Sigmoid colon (tissue), 4 donors: Measurements from ENCODE around the gene LAMA4.
"Not testable (repeated sequence)": the region's sequence is repeated elsewhere in the genome, so short reads cannot be mapped to it uniquely, and the experiment has no call there.

Experiments
- POLR2A ChIP-seq, 2 donors: fragments of 450-650 bp; IDR thresholded peaks; one replicate each; pipeline ENCODE4 v1.6.1; 2016; ENCODE audit warnings: antibody characterized with exemption in 2 of 2, mild to moderate bottlenecking in 2 of 2, moderate library complexity in 2 of 2
- POLR2AphosphoS5 ChIP-seq, 4 donors: sonication (generic); formaldehyde crosslinking; IDR thresholded peaks; one replicate each; pipeline ENCODE4 v1.6.1; 2017; ENCODE audit warnings: antibody characterized with exemption in 4 of 4
- TF ChIP-seq, protein P1 (sequence below), 4 experiments: fragments of 450-650 bp in 3 of 4; fragments of 200-600 bp in 1 of 4; IDR thresholded peaks; one replicate each; pipeline ENCODE4 v1.5.1; 2016 to 2019; ENCODE audit warnings: antibody characterized with exemption in 4 of 4, mild to moderate bottlenecking in 3 of 4, moderate library complexity in 2 of 4

DNA sequence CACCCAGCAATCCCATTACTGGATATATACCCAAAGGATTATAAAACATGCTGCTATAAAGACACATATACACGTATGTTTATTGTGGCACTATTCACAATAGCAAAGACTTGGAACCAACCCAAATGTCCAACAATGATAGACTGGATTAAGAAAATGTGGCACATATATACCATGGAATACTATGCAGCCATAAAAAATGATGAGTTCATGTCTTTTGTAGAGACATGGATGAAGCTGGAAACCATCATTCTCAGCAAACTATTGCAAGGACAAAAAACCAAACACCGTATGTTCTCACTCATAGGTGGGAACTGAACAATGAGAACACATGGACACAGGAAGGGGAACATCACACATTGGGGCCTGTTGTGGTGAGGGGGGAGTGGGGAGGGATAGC, 148.3 kb downstream of the LAMA4 start:
- TF ChIP-seq POLR2A, POLR2AphosphoS5 (IDR thresholded peaks at IDR 0.05): not testable (repeated sequence)
- TF ChIP-seq, protein P1, sequence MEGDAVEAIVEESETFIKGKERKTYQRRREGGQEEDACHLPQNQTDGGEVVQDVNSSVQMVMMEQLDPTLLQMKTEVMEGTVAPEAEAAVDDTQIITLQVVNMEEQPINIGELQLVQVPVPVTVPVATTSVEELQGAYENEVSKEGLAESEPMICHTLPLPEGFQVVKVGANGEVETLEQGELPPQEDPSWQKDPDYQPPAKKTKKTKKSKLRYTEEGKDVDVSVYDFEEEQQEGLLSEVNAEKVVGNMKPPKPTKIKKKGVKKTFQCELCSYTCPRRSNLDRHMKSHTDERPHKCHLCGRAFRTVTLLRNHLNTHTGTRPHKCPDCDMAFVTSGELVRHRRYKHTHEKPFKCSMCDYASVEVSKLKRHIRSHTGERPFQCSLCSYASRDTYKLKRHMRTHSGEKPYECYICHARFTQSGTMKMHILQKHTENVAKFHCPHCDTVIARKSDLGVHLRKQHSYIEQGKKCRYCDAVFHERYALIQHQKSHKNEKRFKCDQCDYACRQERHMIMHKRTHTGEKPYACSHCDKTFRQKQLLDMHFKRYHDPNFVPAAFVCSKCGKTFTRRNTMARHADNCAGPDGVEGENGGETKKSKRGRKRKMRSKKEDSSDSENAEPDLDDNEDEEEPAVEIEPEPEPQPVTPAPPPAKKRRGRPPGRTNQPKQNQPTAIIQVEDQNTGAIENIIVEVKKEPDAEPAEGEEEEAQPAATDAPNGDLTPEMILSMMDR (IDR thresholded peaks at IDR 0.05) = not testable (repeated sequence)
